ENCODE results near the gene EPN2. TPM values are rescaled to one million over a fixed set of nuclear protein-coding genes. Genes with fewer than 3 reads are reported as not detected.

Gene EPN2
- total and polyA plus RNA-seq, 12 donors = 12.0 to 53.8 (median 22.5) TPM

DNA sequence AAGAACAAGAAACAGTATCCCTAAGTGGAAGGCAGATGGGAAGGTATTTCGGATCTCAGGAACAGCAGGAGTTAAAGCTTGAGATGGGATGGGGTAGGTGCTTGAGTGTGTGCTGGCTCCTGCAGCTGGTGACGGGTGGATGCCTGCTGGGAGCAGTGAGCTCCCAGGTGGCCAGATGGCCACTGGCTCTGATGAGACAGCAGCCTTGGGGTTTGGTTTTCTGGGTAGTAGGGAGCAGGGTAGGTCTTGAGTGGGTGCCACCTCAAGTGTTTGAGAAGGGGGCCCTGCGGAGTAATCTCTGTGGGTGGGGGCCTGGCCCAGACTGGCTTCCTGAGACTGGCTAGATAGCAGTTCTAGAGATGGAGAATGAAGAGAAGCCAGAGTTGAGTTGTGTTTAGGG is 10.3 kb downstream of the EPN2 start:
- H3K4me1 ChIP-seq (replicated peaks in 1 of 2) = peaks cover 14 to 34% of the 10 kb centered on the region in 2 donors
- no peaks in the 10 kb centered on the region for H3K9me3 ChIP-seq (replicated peaks in 1 of 3)
- peak overlapping the region in 2 of 5 donors; percentile 6 to 75 for H3K27ac ChIP-seq
- H3K36me3 ChIP-seq (replicated peaks in 1 of 2) = no peaks in the 10 kb centered on the region
- intact Hi-C loops (cut with DNase I) = no loop called here
- no peak overlapping the region for H3K4me3 ChIP-seq
- no peak for DNase-seq
- H3K27me3 ChIP-seq = no peaks in the 10 kb centered on the region
- 82 to 92% (median 85%) methylated on average over 2 to 3 of the region's 3 CpGs for WGBS, 4 donors
- no peak for TF ChIP-seq CTCF (IDR thresholded peaks at IDR 0.05)

- H3K27ac ChIP-seq = peak overlapping the region in 3 of 5 donors; percentile 13 to 75 (median 71)
- DNase-seq = no peak
- no peak overlapping the region for H3K4me3 ChIP-seq
- H3K27me3 ChIP-seq = no peaks in the 10 kb centered on the region
- intact Hi-C loops (cut with DNase I) = no loop called here
- H3K36me3 ChIP-seq (replicated peaks in 1 of 2) = no peaks in the 10 kb centered on the region
- WGBS, 4 donors = 72 to 80% (median 76%) methylated on average over 4 of the region's 4 CpGs
- no peaks in the 10 kb centered on the region for H3K9me3 ChIP-seq (replicated peaks in 1 of 3)
- peaks cover 14 to 34% of the 10 kb centered on the region in 2 donors for H3K4me1 ChIP-seq (replicated peaks in 1 of 2)
- TF ChIP-seq CTCF (IDR thresholded peaks at IDR 0.05) (no peak), POLR2A (IDR thresholded peaks at IDR 0.05) (no peak)
Measured at GRCh38 chr17:19248151-19248927, 11.2 kb downstream of the EPN2 start.

GRCh38 chr17:19248928-19249574 is 11.9 kb downstream of the EPN2 start:
- Histone ChIP-seq H3K4me3 (no peak overlapping the region), H3K27me3 (no peaks in the 10 kb centered on the region), H3K9me3 (replicated peaks in 1 of 3) (no peaks in the 10 kb centered on the region), H3K36me3 (replicated peaks in 1 of 2) (no peaks in the 10 kb centered on the region), H3K27ac (peak overlapping the region in 3 of 5 donors; percentile 13 to 75 (median 71)), H3K4me1 (replicated peaks in 1 of 2) (peaks cover 14 to 34% of the 10 kb centered on the region in 2 donors)
- WGBS, 4 donors = 62 to 73% (median 69%) methylated on average over 7 of the region's 7 CpGs
- TF ChIP-seq POLR2A (IDR thresholded peaks at IDR 0.05) (no peak), CTCF (IDR thresholded peaks at IDR 0.05) (no peak)
- peak in 6 of 7 donors; percentile 41 to 71 (median 56) for DNase-seq
- intact Hi-C loops (cut with DNase I) = no loop called here

- peaks cover 14 to 34% of the 10 kb centered on the region in 2 donors for H3K4me1 ChIP-seq (replicated peaks in 1 of 2)
Measured at GRCh38 chr17:19249681-19250080, 12.5 kb downstream of the EPN2 start.

More at GRCh38 chr17:19249681-19250080, 12.5 kb downstream of the EPN2 start:
- H3K27ac ChIP-seq = peak overlapping the region in 3 of 5 donors; percentile 13 to 75 (median 71)
- 58 to 75% (median 72%) methylated on average over 7 of the region's 7 CpGs for WGBS, 4 donors
- no peak overlapping the region for H3K4me3 ChIP-seq
- H3K27me3 ChIP-seq = no peaks in the 10 kb centered on the region
- intact Hi-C loops (cut with DNase I) = no loop called here
- H3K36me3 ChIP-seq (replicated peaks in 1 of 2) = no peaks in the 10 kb centered on the region
- H3K9me3 ChIP-seq (replicated peaks in 1 of 3) = no peaks in the 10 kb centered on the region
- TF ChIP-seq CTCF (IDR thresholded peaks at IDR 0.05) (no peak), POLR2A (IDR thresholded peaks at IDR 0.05) (no peak)
- peak in 1 of 7 donors; percentile 16 for DNase-seq

Measured in adrenal gland (tissue), 12 donors.